HepG2 (cell line): ENCODE data around the gene SLC13A3. TPM values are rescaled to one million over a fixed set of nuclear protein-coding genes. Genes with fewer than 3 reads are reported as not detected.

ENCODE experiments used
- ATAC-seq: fragments of 200-7000 bp; cut with Tn5 transposase; 3 replicates; pipeline ENCODE4 v1.9.1; 2020; ENCODE audit warnings: mild to moderate bottlenecking, moderate library complexity
- BruUV-seq: library from RNA; stranded (reverse); fragments of 400-500 nt; replicated peaks from 2 replicates; lab custom pipeline; 2021; lab: Mats Ljungman, UMichigan
- CTCF ChIA-PET: fragments of 300-600 bp; formaldehyde crosslinking; extraction: SDS; loops from one replicate; lab custom pipeline; 2021; ENCODE audit warnings: low total read pairs, inconsistent platforms, low intra/inter-chr PET ratio; lab: Yijun Ruan, JAX
- POLR2A ChIA-PET: fragments of 350-600 bp; sonication (Branson Sonifier 250); formaldehyde crosslinking; loops from one replicate; lab custom pipeline; 2020; ENCODE audit warnings: antibody characterized with exemption, inconsistent platforms; lab: Yijun Ruan, JAX
- DNase-seq: peaks from one replicate; pipeline ENCODE4 v3.0.0-alpha.2; 2015; ENCODE audit warnings: low spot score
- FAIRE-seq: peaks from 3 replicates; lab custom pipeline; 2011; peaks lifted over from hg19 to GRCh38; lab: Jason Lieb, UNC
- H2AFZ ChIP-seq: one replicate; pipeline ENCODE4 v1.6.1; 2011; ENCODE audit warnings: low read length, inconsistent platforms
- H3K27ac ChIP-seq: fragments of 300-600 bp; 3 replicates; pipeline ENCODE4 v1.8.0; 2011; ENCODE audit warnings: mixed run types, mild to moderate bottlenecking, mixed read lengths, low read length, inconsistent platforms; ENCODE audit not compliant: insufficient read depth; ENCODE audit errors: extremely low read length
- H3K27me3 ChIP-seq, 2 experiments: fragments of 200-600 bp in 1 of 2; 2 replicates in 1 of 2; 3 replicates in 1 of 2; pipeline versions ENCODE4 v1.6.0 to v1.8.0; 2011; ENCODE audit warnings: low read length in 2 of 2, mild to moderate bottlenecking in 2 of 2, moderate library complexity in 2 of 2, inconsistent platforms in 1 of 2; ENCODE audit not compliant: insufficient read depth in 2 of 2, control insufficient read depth in 1 of 2
- H3K36me3 ChIP-seq, 2 experiments: fragments of 200-600 bp in 1 of 2; replicated peaks in 1 of 2; 2 replicates in 1 of 2; 3 replicates in 1 of 2; pipeline versions ENCODE4 v1.5.1 to v1.8.0; 2011; ENCODE audit warnings: low read length in 2 of 2, inconsistent platforms in 1 of 2; ENCODE audit not compliant: insufficient read depth in 2 of 2, control insufficient read depth in 1 of 2
- H3K4me1 ChIP-seq: 2 replicates; pipeline ENCODE4 v1.5.1; 2012; ENCODE audit warnings: low read length, inconsistent platforms; ENCODE audit not compliant: insufficient read depth
- H3K4me2 ChIP-seq: 2 replicates; pipeline ENCODE4 v1.6.0; 2011; ENCODE audit warnings: low read depth, low read length, inconsistent platforms
- H3K4me3 ChIP-seq, 3 experiments: fragments of 200-600 bp in 1 of 3; sonication (generic), shearing (Covaris generic) in 1 of 3; replicated peaks in 1 of 3; 2 replicates each; pipeline ENCODE4 v1.5.1; 2011 to 2016; ENCODE audit warnings: low read length in 3 of 3, inconsistent platforms in 2 of 3, low read depth in 2 of 3, mild to moderate bottlenecking in 2 of 3, control low read depth in 1 of 3, mixed read lengths in 1 of 3; ENCODE audit not compliant: insufficient read depth in 1 of 3
- H3K79me2 ChIP-seq: one replicate; pipeline ENCODE4 v1.6.1; 2011; ENCODE audit warnings: low read length, inconsistent platforms; ENCODE audit not compliant: insufficient read depth
- H3K9ac ChIP-seq: 2 replicates; pipeline ENCODE4 v1.6.0; 2011; ENCODE audit warnings: mild to moderate bottlenecking, low read depth, low read length, inconsistent platforms; ENCODE audit not compliant: insufficient read depth
- H3K9me3 ChIP-seq: 2 replicates; pipeline ENCODE4 v1.5.1; 2012; ENCODE audit warnings: mild to moderate bottlenecking, low read length
- H4K20me1 ChIP-seq: 2 replicates; pipeline ENCODE4 v1.6.0; 2011; ENCODE audit warnings: inconsistent platforms, mild to moderate bottlenecking, low read length, moderate library complexity; ENCODE audit not compliant: insufficient read depth
- AGO1 ChIP-seq: fragments of 200-400 bp; formaldehyde crosslinking; IDR thresholded peaks from 2 replicates; pipeline ENCODE4 v1.6.1; 2017; ENCODE audit warnings: mild to moderate bottlenecking, low read depth, low read length, moderate library complexity; ENCODE audit not compliant: poor library complexity, severe bottlenecking
- AHR ChIP-seq: IDR thresholded peaks from 2 replicates; pipeline ENCODE4 v1.6.1; 2018; ENCODE audit warnings: missing genetic modification reagents, missing compliant biosample characterization
- CC2D1A ChIP-seq: sonication (generic); formaldehyde crosslinking; IDR thresholded peaks from 2 replicates; pipeline ENCODE4 v1.8.1; 2023; ENCODE audit warnings: mild to moderate bottlenecking, missing genetic modification reagents
- E2F1 ChIP-seq: sonication (generic); formaldehyde crosslinking; IDR thresholded peaks from 2 replicates; pipeline ENCODE4 v1.5.0; 2020; ENCODE audit warnings: missing genetic modification reagents
- HNRNPLL ChIP-seq: fragments of 200-400 bp; formaldehyde crosslinking; IDR thresholded peaks from 2 replicates; pipeline ENCODE4 v1.6.1; 2017; ENCODE audit warnings: mild to moderate bottlenecking, low read depth, low read length; ENCODE audit not compliant: poor library complexity, severe bottlenecking
- MEF2D ChIP-seq: sonication (generic); formaldehyde crosslinking; IDR thresholded peaks from 2 replicates; pipeline ENCODE4 v1.5.1; 2020; ENCODE audit warnings: mild to moderate bottlenecking, missing genetic modification reagents
- NONO ChIP-seq, 2 experiments: fragments of 450-650 bp in 1 of 2; sonication (generic) in 1 of 2; formaldehyde crosslinking in 1 of 2; IDR thresholded peaks in 1 of 2; conservative IDR thresholded peaks in 1 of 2; 2 replicates each; pipeline versions ENCODE4 v1.6.1 to v1.8.0; 2017 to 2022; ENCODE audit warnings: mild to moderate bottlenecking in 1 of 2, missing genetic modification reagents in 1 of 2, moderate library complexity in 1 of 2
- SMAD1 ChIP-seq: sonication (generic); formaldehyde crosslinking; IDR thresholded peaks from 2 replicates; pipeline ENCODE4 v1.4.0; 2020; ENCODE audit warnings: missing genetic modification reagents, low read depth, mild to moderate bottlenecking, borderline replicate concordance
- ZNF280B ChIP-seq: sonication (generic); formaldehyde crosslinking; IDR thresholded peaks from 2 replicates; pipeline ENCODE4 v1.5.0; 2020; ENCODE audit warnings: missing genetic modification reagents, mild to moderate bottlenecking, borderline replicate concordance
- ZNF552 ChIP-seq: sonication (generic); formaldehyde crosslinking; IDR thresholded peaks from 2 replicates; pipeline ENCODE4 v1.9.0; 2022; ENCODE audit warnings: missing genetic modification reagents, mild to moderate bottlenecking, borderline replicate concordance
- ZNF569 ChIP-seq: sonication (generic); formaldehyde crosslinking; IDR thresholded peaks from 2 replicates; pipeline ENCODE4 v1.5.0; 2020; ENCODE audit warnings: mild to moderate bottlenecking, missing genetic modification reagents, moderate library complexity, borderline replicate concordance
- ZNF687 ChIP-seq: sonication (generic); formaldehyde crosslinking; IDR thresholded peaks from 2 replicates; pipeline ENCODE4 v1.5.1; 2020; ENCODE audit warnings: mild to moderate bottlenecking, missing genetic modification reagents, moderate library complexity
- ZNF713 ChIP-seq: sonication (generic); formaldehyde crosslinking; IDR thresholded peaks from 2 replicates; pipeline ENCODE4 v1.4.0; 2020; ENCODE audit warnings: mild to moderate bottlenecking, missing genetic modification reagents
- ZSCAN25 ChIP-seq: sonication (generic); formaldehyde crosslinking; IDR thresholded peaks from 2 replicates; pipeline ENCODE4 v1.8.0; 2022; ENCODE audit warnings: mild to moderate bottlenecking, missing genetic modification reagents
- WGBS: methylation state at CpG from one replicate; pipeline ENCODE4 v1.1.6; 2017; ENCODE audit warnings: low lambda C conversion rate; 5-methylcytosine and 5-hydroxymethylcytosine counted together
- in situ Hi-C: cut with HindIII; loops from 2 replicates; pipeline ENCODE4 v1.10.0; 2017; ENCODE audit warnings: low pct_unique_long_range_greater_than_20kb; ENCODE audit not compliant: extremely low pct_ligation_motif_present
- intact Hi-C: fragments of 100-400 bp; cut with micrococcal nuclease; formaldehyde crosslinking; loops from one replicate; pipeline ENCODE4 v1.10.0; 2022; ENCODE audit not compliant: unreplicated experiment
- polyA plus RNA-seq, 8 experiments: library from polyadenylated mRNA; depleted of rRNA in 3 of 8; stranded (reverse) in 7 of 8; unstranded in 1 of 8; fragments of >200 nt; fragmentation: Illumina TruSeq in 4 of 8; extraction: Trizol in 4 of 8; gene quantifications; 2 replicates each; pipeline versions ENCODE4 v1.2.1 to v1.2.3, GENCODE V29; 2011 to 2016; ENCODE audit warnings: low read depth in 4 of 8, missing spikeins in 1 of 8, mixed read lengths in 1 of 8; ENCODE audit not compliant: insufficient read depth in 1 of 8
- total RNA-seq, 5 experiments: library from RNA; depleted of rRNA; stranded (reverse); fragments of >200 nt; fragmentation: Illumina TruSeq; extraction: Trizol; gene quantifications; 2 replicates each; pipeline ENCODE4 v1.2.3, GENCODE V29; 2016; ENCODE audit warnings: low read depth in 1 of 5
- TF ChIP-seq, protein P1 (sequence below): sonication (generic); formaldehyde crosslinking; conservative IDR thresholded peaks from 2 replicates; pipeline ENCODE4 v1.8.1; 2023; ENCODE audit warnings: missing genetic modification reagents

SLC13A3 gene
- total and polyA plus RNA-seq, 2 of the 13 experiments (the other 11 are each of a cell fraction or from before 2014, with no cell fraction given): 66.5 to 76.0 TPM

GRCh38 chr20:46545827-46546138, 105.5 kb downstream of the SLC13A3 start:
- no peak for TF ChIP-seq ZNF569
- TF ChIP-seq ZNF280B (CRISPR knock-in tag): peak; percentile 63; the same call in 1 of the 2 replicates
- TF ChIP-seq AHR (CRISPR knock-in tag): no peak
- TF ChIP-seq CC2D1A (CRISPR knock-in tag): no peak
- TF ChIP-seq ZSCAN25: no peak
- TF ChIP-seq AGO1: peak; percentile 50
- peak; percentile 19 for TF ChIP-seq HNRNPLL
- peak; percentile 45 for TF ChIP-seq ZNF687 (CRISPR knock-in tag)
- TF ChIP-seq NONO (IDR thresholded peaks at IDR 0.05): no peak
- no peak for TF ChIP-seq NONO (CRISPR knock-in tag; conservative IDR thresholded peaks at IDR 0.05)
- 0 out of 2 replicates have a peak, but pooled peaks have one; percentile 25 for TF ChIP-seq ZNF552 (CRISPR knock-in tag)
- no peak for TF ChIP-seq MEF2D
- TF ChIP-seq, protein P1, sequence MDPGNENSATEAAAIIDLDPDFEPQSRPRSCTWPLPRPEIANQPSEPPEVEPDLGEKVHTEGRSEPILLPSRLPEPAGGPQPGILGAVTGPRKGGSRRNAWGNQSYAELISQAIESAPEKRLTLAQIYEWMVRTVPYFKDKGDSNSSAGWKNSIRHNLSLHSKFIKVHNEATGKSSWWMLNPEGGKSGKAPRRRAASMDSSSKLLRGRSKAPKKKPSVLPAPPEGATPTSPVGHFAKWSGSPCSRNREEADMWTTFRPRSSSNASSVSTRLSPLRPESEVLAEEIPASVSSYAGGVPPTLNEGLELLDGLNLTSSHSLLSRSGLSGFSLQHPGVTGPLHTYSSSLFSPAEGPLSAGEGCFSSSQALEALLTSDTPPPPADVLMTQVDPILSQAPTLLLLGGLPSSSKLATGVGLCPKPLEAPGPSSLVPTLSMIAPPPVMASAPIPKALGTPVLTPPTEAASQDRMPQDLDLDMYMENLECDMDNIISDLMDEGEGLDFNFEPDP (CRISPR knock-in tag): 0 out of 2 replicates have a peak, but pooled peaks have one; percentile 43
- TF ChIP-seq SMAD1 (CRISPR knock-in tag): 0 out of 2 replicates have a peak, but pooled peaks have one; percentile 30
- no peak for TF ChIP-seq ZNF713 (CRISPR knock-in tag)
- TF ChIP-seq E2F1 (CRISPR knock-in tag): no peak
- CTCF ChIA-PET: interaction anchor here (2.6 kb wide), 1 partner anchor 135 kb away, joined by 14 read pairs; no protein-coding TSS in a partner anchor
- ATAC-seq: peak; percentile 38; the same call in 2 of the 3 replicates
- H2AFZ ChIP-seq: no peak overlapping the region
- intact Hi-C loops (no loop called here), in situ Hi-C loops (no loop called here)
- BruUV-seq: no TSS peak
- POLR2A ChIA-PET: interaction anchor here (2.0 kb wide), 1 partner anchor 13 kb away, joined by 7 read pairs; no protein-coding TSS in a partner anchor
- no peaks in the 10 kb centered on the region for H4K20me1 ChIP-seq
- 80% methylated on average over 1 of the region's 9 CpGs for WGBS
- no peaks in the 10 kb centered on the region for H3K79me2 ChIP-seq
- peaks cover 31% of the 10 kb centered on the region for H3K4me1 ChIP-seq
- H3K27ac ChIP-seq: no peak overlapping the region
- H3K36me3 ChIP-seq: no peaks in the 10 kb centered on the region
- peaks cover 5 to 21% of the 10 kb centered on the region in 2 experiments; a peak in 3 of 5 replicates for H3K27me3 ChIP-seq
- no peak overlapping the region for H3K9ac ChIP-seq
- no peaks in the 10 kb centered on the region for H3K9me3 ChIP-seq
- no peak overlapping the region for H3K4me3 ChIP-seq
- no peak for FAIRE-seq
- DNase-seq: no peak
- H3K4me2 ChIP-seq: no peak overlapping the region
